Activated effector memory CD4-positive, alpha-beta T cell treated with anti-CD3 and anti-CD28 coated beads, Interleukin-2, amount 50 U/mL, for 16 hours (primary cell): ENCODE data around the gene RGS9.

Experiments used
- DNase-seq: peaks from one replicate; pipeline ENCODE4 v3.0.0-alpha.2; 2020

RGS9 gene

GRCh38 chr17:65265276-65265675, 128.1 kb downstream of the RGS9 start:
- no peak for DNase-seq

DNA sequence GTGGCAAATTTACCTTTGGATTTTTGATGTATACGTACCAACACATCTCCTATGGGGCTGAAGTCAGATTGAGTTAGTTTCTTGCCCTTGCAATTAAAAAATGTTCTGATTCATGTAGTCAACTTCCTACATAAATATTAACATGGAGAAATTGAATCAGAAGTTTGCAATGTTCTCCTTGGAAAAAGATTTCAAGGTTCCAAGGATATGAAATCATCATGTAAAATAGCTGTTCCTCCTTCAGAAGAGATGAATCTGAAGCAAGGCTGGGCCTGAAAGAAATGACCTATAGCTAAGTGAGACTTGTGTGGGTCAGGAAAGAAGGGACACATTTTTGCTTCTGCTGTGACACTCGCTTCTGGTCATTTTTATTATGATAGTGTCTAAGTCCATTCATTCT, 131.7 kb downstream of the RGS9 start:
- no peak for DNase-seq

- DNase-seq, result no peak
Measured at GRCh38 chr17:65270499-65271253, 133.5 kb downstream of the RGS9 start.

- DNase-seq, result no peak
Measured at GRCh38 chr17:65271296-65271695, 134.1 kb downstream of the RGS9 start.
